HG02759 (cell line): ENCODE results near the gene RFTN1.
A peak's percentile ranks its signal among the peaks of the same experiment; 100 is the strongest.

Experiments used
- ATAC-seq: cut with Tn5 transposase; IDR thresholded peaks from one replicate; pipeline ENCODE4 v1.9.1; 2021; ENCODE audit warnings: mild to moderate bottlenecking, moderate library complexity; ENCODE audit not compliant: unreplicated experiment

Gene RFTN1

GRCh38 chr3:16528581-16528993 lies 15.1 kb upstream of the RFTN1 start:
- ATAC-seq: no peak

- ATAC-seq: no peak
Measured at GRCh38 chr3:16528106-16528505, 14.6 kb upstream of the RFTN1 start.

- ATAC-seq: no peak
Measured at GRCh38 chr3:16524196-16524595, 10.7 kb upstream of the RFTN1 start.

GRCh38 chr3:16523778-16524177 lies 10.3 kb upstream of the RFTN1 start:
- no peak for ATAC-seq

- no peak for ATAC-seq
Measured at GRCh38 chr3:16522834-16523233, 9.3 kb upstream of the RFTN1 start.

GRCh38 chr3:16520970-16521881 lies 7.7 kb upstream of the RFTN1 start:
- peak; percentile 59 for ATAC-seq

GRCh38 chr3:16520241-16520969 lies 6.9 kb upstream of the RFTN1 start:
- peak; percentile 0 for ATAC-seq

GRCh38 chr3:16516695-16517481 lies 3.4 kb upstream of the RFTN1 start:
- ATAC-seq: peak; percentile 21

GRCh38 chr3:16515885-16516420 lies 2.5 kb upstream of the RFTN1 start:
- ATAC-seq: no peak

- no peak for ATAC-seq
Measured at GRCh38 chr3:16514755-16515353, 1.4 kb upstream of the RFTN1 start.

GRCh38 chr3:16514021-16514700 lies 662 bp upstream of the RFTN1 start:
- no peak for ATAC-seq

- ATAC-seq: peak; percentile 14
Measured at GRCh38 chr3:16512435-16513140, 911 bp downstream of the RFTN1 start.

GRCh38 chr3:16511681-16512434 lies 1.6 kb downstream of the RFTN1 start:
- ATAC-seq: peak; percentile 51

GRCh38 chr3:16510620-16511319 lies 2.7 kb downstream of the RFTN1 start:
- ATAC-seq: no peak

- ATAC-seq: peak; percentile 30
Measured at GRCh38 chr3:16509721-16510619, 3.5 kb downstream of the RFTN1 start.

GRCh38 chr3:16508591-16508995 lies 4.9 kb downstream of the RFTN1 start:
- no peak for ATAC-seq

- no peak for ATAC-seq
Measured at GRCh38 chr3:16508243-16508578, 5.3 kb downstream of the RFTN1 start.
